MCF 10A (cell line): ENCODE data around the gene KIF2C. TPM values are rescaled to one million over a fixed set of nuclear protein-coding genes. Genes with fewer than 3 reads are reported as not detected.
A peak's percentile ranks its signal among the peaks of the same experiment; 100 is the strongest.

Source experiments
- BruUV-seq: library from RNA; stranded (reverse); fragments of 400-500 nt; replicated peaks from 2 replicates; lab custom pipeline; 2021; lab: Mats Ljungman, UMichigan
- CTCF ChIA-PET: fragments of 300-600 bp; sonication (Branson Sonifier 250); formaldehyde crosslinking; extraction: SDS; loops from one replicate; lab custom pipeline; 2021; ENCODE audit warnings: antibody characterized with exemption, inconsistent platforms; lab: Yijun Ruan, JAX
- POLR2A ChIA-PET: fragments of 300-600, 350-650 bp; sonication (Branson Sonifier 250); formaldehyde crosslinking; extraction: SDS; loops from one replicate; lab custom pipeline; 2020; ENCODE audit warnings: antibody characterized with exemption, inconsistent platforms; lab: Yijun Ruan, JAX
- DNase-seq: peaks from one replicate; pipeline ENCODE4 v3.0.0-alpha.2; 2018; ENCODE audit not compliant: unreplicated experiment
- H3K27ac Mint-ChIP-seq: one replicate; pipeline ENCODE4 v1.8.0; 2022; ENCODE audit warnings: mild to moderate bottlenecking, low read depth, mixed read lengths; ENCODE audit not compliant: unreplicated experiment
- H3K27me3 Mint-ChIP-seq: one replicate; pipeline ENCODE4 v1.8.0; 2022; ENCODE audit warnings: mixed read lengths; ENCODE audit not compliant: insufficient read depth, unreplicated experiment
- H3K36me3 Mint-ChIP-seq: one replicate; pipeline ENCODE4 v1.8.0; 2022; ENCODE audit warnings: mild to moderate bottlenecking, moderate library complexity, mixed read lengths; ENCODE audit not compliant: insufficient read depth, unreplicated experiment
- H3K4me1 Mint-ChIP-seq: one replicate; pipeline ENCODE4 v1.8.0; 2022; ENCODE audit warnings: mixed read lengths; ENCODE audit not compliant: insufficient read depth, unreplicated experiment
- H3K4me3 Mint-ChIP-seq: one replicate; pipeline ENCODE4 v1.8.0; 2022; ENCODE audit warnings: mild to moderate bottlenecking, moderate library complexity, mixed read lengths; ENCODE audit not compliant: unreplicated experiment
- H3K9me3 Mint-ChIP-seq: one replicate; pipeline ENCODE4 v1.8.0; 2022; ENCODE audit warnings: mixed read lengths; ENCODE audit not compliant: unreplicated experiment
- intact Hi-C: fragments of 100-400 bp; cut with micrococcal nuclease; formaldehyde crosslinking; loops from 2 replicates; pipeline ENCODE4 v1.14.1; 2022
- total RNA-seq: library from RNA; stranded (reverse); gene quantifications from 2 replicates; pipeline ENCODE4 v1.2.3, GENCODE V29; 2022
- TF ChIP-seq, protein P1 (sequence below): fragments of 200-600 bp; IDR thresholded peaks from one replicate; pipeline ENCODE4 v1.8.0; 2022; ENCODE audit warnings: antibody characterized with exemption, mild to moderate bottlenecking; ENCODE audit not compliant: unreplicated experiment

The KIF2C gene
- total RNA-seq, 1 experiment from 2014 or later, result 25.1 TPM

DNA sequence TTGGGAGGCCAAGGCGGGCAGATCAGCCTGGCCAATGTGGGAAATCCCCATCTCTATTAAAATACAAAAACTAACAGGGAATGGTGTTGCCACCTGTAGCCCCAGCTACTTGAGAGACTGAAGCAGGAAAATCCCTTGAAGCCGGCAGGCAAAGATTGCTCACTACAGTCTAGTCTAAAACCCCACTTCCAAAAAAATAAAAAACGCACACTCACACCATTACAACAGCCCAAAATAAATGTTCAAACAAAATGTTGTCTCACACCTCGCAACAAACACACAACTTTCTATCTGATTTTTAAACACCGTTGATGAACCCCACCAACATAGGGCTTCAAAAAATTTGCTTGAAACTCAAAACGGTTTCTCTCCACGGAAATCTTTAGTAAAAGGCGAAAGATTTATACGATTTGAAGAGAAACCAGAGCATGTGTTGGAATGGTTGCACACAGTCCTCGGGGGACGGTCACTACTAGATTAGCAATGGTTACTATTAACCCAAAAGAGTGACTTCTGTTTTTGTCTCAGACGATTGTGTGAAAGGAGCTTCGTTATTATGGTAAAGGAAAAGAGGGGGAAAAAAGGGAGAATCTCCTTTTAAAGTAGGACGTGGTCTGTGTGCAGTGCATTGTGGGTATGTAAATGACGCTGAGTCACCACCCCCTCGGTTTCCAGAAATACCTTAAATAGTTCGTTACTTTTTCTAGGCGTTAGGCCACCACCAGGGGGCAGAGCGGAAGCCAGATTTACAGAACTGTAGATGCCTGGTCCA, 8.7 kb upstream of the KIF2C start, which contains the start of gene RNU5D-1:
TSS of gene RNU5D-1 (minus strand) at position 430 of the 772 bp plus-strand sequence.
- peaks cover 13% of the 10 kb centered on the region for H3K36me3 Mint-ChIP-seq
- peak; percentile 97 for DNase-seq
- POLR2A ChIA-PET, result interaction anchor here (0.6 to 6.0 kb wide), 40 partner anchors 9 to 1409 kb away, joined by 3 to 182 read pairs (median 5); partner anchors contain the start of genes ARMH1, BTBD19, DYNLT4 and HECTD3
- intact Hi-C loops, result loop anchor here (1.0 to 5.0 kb wide), 7 partner anchors 10 to 761 kb away; partner anchors contain the start of genes DYNLT4, HECTD3, RPS8 and TESK2
- no peaks in the 10 kb centered on the region for H3K9me3 Mint-ChIP-seq
- H3K4me1 Mint-ChIP-seq, result peaks cover 26% of the 10 kb centered on the region
- TSS peak; percentile 98 for BruUV-seq
- H3K4me3 Mint-ChIP-seq, result peak within 1 kb of the TSS; percentile 51
- CTCF ChIA-PET, result interaction anchor here (0.6 to 6.2 kb wide), 33 partner anchors 9 to 779 kb away, joined by 3 to 75 read pairs (median 4); partner anchors contain the start of genes HECTD3, KIF2C, MUTYH and RPS8
- TF ChIP-seq, protein P1, sequence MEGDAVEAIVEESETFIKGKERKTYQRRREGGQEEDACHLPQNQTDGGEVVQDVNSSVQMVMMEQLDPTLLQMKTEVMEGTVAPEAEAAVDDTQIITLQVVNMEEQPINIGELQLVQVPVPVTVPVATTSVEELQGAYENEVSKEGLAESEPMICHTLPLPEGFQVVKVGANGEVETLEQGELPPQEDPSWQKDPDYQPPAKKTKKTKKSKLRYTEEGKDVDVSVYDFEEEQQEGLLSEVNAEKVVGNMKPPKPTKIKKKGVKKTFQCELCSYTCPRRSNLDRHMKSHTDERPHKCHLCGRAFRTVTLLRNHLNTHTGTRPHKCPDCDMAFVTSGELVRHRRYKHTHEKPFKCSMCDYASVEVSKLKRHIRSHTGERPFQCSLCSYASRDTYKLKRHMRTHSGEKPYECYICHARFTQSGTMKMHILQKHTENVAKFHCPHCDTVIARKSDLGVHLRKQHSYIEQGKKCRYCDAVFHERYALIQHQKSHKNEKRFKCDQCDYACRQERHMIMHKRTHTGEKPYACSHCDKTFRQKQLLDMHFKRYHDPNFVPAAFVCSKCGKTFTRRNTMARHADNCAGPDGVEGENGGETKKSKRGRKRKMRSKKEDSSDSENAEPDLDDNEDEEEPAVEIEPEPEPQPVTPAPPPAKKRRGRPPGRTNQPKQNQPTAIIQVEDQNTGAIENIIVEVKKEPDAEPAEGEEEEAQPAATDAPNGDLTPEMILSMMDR, result peak; percentile 77
- H3K27me3 Mint-ChIP-seq, result no peaks in the 10 kb centered on the region
- peak within 1 kb of the TSS; percentile 100 for H3K27ac Mint-ChIP-seq

DNA sequence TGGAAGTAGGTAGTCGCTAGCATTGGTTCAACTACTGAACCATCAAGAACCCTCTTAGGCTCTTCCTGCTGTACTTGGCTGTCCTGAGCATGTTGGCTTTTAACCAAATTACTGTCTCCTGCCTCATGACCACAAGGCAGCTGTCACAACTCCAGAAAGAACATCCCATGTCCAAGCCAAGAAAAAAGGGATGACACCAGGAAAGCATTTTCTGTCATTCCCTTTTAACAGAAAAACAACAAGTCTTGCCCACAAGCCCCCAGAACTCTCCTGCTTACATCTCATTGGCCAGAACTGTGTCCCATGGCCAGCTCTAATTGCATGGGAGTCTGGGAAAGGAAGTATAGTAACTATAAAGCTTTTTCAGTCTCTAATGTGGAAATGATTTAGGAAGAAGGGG, 6.3 kb upstream of the KIF2C start:
- H3K27me3 Mint-ChIP-seq, result no peaks in the 10 kb centered on the region
- H3K36me3 Mint-ChIP-seq, result peaks cover 13% of the 10 kb centered on the region
- ChIA-PET POLR2A (interaction anchor here (1.7 to 6.0 kb wide), 3 partner anchors 14 to 253 kb away, joined by 3 to 182 read pairs (median 18); partner anchors contain the start of genes EIF2B3 and RPS8), CTCF (interaction anchor here (0.8 to 1.9 kb wide), 3 partner anchors 10 to 44 kb away, joined by 3 to 7 read pairs (median 5); partner anchors contain the start of gene RPS8)
- H3K9me3 Mint-ChIP-seq, result no peaks in the 10 kb centered on the region
- intact Hi-C loops, result loop anchor here (5.0 kb wide), 3 partner anchors 279 to 759 kb away; partner anchors contain the start of genes HECTD3, TESK2 and UROD
- no peak overlapping the region for H3K4me3 Mint-ChIP-seq
- H3K4me1 Mint-ChIP-seq, result peaks cover 19% of the 10 kb centered on the region
- H3K27ac Mint-ChIP-seq, result peak overlapping the region; percentile 77
- TF ChIP-seq, protein P1, result no peak
- peak; percentile 74 for DNase-seq
- BruUV-seq, result no TSS peak

DNA sequence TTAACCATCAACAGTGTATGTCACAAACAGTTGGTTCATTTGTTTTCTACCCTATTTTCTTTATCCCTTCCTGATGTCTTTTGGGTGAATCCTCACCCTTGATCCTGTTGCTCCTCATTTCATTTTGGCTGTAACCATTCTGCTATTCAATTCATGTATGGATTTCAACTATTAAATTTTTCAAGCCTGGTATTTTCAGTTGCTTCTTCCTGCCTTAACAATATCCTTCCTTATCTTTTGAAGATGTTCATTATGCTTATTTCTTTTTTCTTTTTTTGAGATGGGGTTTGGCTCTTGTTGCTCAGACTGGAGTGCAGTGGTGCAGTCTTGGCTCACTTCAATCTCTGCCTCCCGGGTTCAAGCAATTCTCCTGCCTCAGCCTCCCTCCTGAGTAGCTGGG, 5.9 kb upstream of the KIF2C start:
- ChIA-PET POLR2A (interaction anchor here (1.7 to 6.0 kb wide), 3 partner anchors 15 to 253 kb away, joined by 3 to 182 read pairs (median 18); partner anchors contain the start of genes EIF2B3 and RPS8), CTCF (interaction anchor here (0.6 to 1.4 kb wide), 5 partner anchors 10 to 85 kb away, joined by 3 to 5 read pairs (median 4); partner anchors contain the start of gene RPS8)
- TF ChIP-seq, protein P1, result no peak
- BruUV-seq, result no TSS peak
- H3K27ac Mint-ChIP-seq, result peak overlapping the region; percentile 77
- intact Hi-C loops, result loop anchor here (5.0 kb wide), 3 partner anchors 279 to 759 kb away; partner anchors contain the start of genes HECTD3, TESK2 and UROD
- H3K27me3 Mint-ChIP-seq, result no peaks in the 10 kb centered on the region
- H3K4me1 Mint-ChIP-seq, result peaks cover 18% of the 10 kb centered on the region
- no peak overlapping the region for H3K4me3 Mint-ChIP-seq
- H3K36me3 Mint-ChIP-seq, result peaks cover 13% of the 10 kb centered on the region
- DNase-seq, result no peak
- no peaks in the 10 kb centered on the region for H3K9me3 Mint-ChIP-seq
